ENCODE data around the gene AGTPBP1. TPM values are rescaled to one million over a fixed set of nuclear protein-coding genes. Genes with fewer than 3 reads are reported as not detected.
"Not testable (repeated sequence)": the region's sequence is repeated elsewhere in the genome, so short reads cannot be mapped to it uniquely, and the experiment has no call there.

Gene AGTPBP1, protein sequence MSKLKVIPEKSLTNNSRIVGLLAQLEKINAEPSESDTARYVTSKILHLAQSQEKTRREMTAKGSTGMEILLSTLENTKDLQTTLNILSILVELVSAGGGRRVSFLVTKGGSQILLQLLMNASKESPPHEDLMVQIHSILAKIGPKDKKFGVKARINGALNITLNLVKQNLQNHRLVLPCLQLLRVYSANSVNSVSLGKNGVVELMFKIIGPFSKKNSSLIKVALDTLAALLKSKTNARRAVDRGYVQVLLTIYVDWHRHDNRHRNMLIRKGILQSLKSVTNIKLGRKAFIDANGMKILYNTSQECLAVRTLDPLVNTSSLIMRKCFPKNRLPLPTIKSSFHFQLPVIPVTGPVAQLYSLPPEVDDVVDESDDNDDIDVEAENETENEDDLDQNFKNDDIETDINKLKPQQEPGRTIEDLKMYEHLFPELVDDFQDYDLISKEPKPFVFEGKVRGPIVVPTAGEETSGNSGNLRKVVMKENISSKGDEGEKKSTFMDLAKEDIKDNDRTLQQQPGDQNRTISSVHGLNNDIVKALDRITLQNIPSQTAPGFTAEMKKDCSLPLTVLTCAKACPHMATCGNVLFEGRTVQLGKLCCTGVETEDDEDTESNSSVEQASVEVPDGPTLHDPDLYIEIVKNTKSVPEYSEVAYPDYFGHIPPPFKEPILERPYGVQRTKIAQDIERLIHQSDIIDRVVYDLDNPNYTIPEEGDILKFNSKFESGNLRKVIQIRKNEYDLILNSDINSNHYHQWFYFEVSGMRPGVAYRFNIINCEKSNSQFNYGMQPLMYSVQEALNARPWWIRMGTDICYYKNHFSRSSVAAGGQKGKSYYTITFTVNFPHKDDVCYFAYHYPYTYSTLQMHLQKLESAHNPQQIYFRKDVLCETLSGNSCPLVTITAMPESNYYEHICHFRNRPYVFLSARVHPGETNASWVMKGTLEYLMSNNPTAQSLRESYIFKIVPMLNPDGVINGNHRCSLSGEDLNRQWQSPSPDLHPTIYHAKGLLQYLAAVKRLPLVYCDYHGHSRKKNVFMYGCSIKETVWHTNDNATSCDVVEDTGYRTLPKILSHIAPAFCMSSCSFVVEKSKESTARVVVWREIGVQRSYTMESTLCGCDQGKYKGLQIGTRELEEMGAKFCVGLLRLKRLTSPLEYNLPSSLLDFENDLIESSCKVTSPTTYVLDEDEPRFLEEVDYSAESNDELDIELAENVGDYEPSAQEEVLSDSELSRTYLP
- total RNA-seq (2012; rRNA removed) = 17.5 and 19.5 TPM in 2 replicates

DNA sequence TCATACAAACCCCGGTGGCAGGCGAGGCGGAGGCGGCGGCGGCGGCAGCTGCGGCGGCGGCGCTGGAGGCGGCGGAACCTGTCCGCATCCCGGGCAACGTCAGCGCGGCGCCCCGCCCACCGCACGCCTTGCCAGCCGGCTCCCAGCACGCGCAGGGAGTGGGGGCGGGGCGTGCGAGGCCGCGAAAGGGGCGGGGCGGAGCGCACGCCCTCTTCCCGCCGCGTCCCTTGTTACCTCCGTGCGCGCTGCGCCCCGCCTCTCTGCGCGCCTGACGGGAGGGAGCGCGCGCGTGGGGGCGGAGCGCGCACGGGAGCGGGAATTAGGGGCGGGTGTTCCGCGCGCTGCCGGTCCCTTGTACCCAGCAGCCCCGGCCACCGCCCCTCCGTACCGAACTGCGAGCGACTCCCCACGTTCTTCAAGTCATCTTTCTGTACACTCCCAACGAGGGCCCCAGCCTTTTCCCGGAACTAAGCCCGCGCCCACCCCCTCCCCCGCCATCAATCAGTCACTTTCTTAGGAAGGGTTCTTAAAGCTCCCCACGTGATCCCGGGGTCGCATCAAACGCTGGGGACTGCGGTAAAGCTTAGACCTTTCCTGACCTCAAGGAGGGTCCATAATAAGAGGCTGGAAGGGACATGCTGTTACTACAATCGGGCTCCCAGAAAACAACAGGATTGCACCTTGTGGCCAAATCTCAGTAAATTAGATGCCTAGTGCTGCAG lies at the start of gene AGTPBP1:
Gene AGTPBP1, minus strand, starts transcription at position 80 of the 722 bp plus-strand sequence. CDS start 29,421 bp downstream, outside the sequence.
- Histone ChIP-seq H3K27me3 (ENCODE audit: control insufficient read depth, insufficient read depth, low read length) (peaks cover 16% of the 10 kb centered on the region), H3K9me3 (replicated peaks; ENCODE audit: low read length) (no peaks in the 10 kb centered on the region), H3K36me3 (ENCODE audit: insufficient read depth, low read length) (no peaks in the 10 kb centered on the region), H3K4me3 (ENCODE audit: low read length) (peak within 1 kb of the TSS; percentile 99), H3K4me2 (ENCODE audit: low read length) (peak within 1 kb of the TSS; percentile 91), H3K9ac (ENCODE audit: low read depth, low read length) (peak within 1 kb of the TSS; percentile 90), H3K4me1 (ENCODE audit: control insufficient read depth, insufficient read depth, low read length) (peaks cover 16% of the 10 kb centered on the region)

DNA sequence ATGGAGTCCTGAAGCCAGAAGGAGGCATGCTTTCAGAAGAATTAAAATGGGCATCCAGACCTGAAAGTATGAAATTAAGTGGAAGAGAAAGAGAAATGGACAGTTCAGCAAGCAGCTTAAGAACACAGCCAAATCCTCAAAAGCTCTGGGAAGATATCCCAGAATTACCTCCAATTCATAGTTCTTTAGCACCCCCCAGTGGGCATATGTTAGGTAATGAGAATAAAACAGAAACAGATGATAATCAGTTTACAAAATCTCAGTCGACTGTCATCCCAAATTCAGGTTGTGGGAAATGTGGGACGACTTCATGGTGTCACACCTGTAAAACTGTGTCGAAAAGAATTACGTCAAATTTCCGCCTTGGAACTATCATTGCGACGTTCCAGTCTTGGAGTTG lies 44.4 kb upstream of the AGTPBP1 start:
- H3K9ac ChIP-seq (ENCODE audit: low read depth, low read length) = not testable (repeated sequence)

DNA sequence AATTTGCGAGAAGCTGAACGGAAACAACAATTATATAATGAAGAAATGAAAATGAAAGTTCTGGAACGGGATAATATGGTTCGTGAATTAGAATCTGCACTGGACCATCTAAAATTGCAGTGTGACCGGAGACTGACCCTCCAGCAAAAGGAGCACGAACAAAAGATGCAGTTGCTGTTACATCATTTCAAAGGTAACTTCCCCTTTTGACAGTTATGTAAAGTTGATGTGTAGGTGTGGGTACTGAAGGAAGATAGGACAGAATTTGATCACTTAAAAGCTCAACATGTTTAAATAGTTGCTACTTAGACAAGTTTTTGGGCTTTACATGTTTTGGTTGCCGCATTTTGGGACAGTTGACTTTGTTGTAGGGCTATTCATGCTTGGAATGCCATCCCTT lies 32.1 kb upstream of the AGTPBP1 start:
- not testable (repeated sequence) for H3K9me3 ChIP-seq (replicated peaks; ENCODE audit: low read length); H3K4me1 ChIP-seq (ENCODE audit: control insufficient read depth, insufficient read depth, low read length); H3K4me2 ChIP-seq (ENCODE audit: low read length); H3K9ac ChIP-seq (ENCODE audit: low read depth, low read length); H3K27me3 ChIP-seq (ENCODE audit: control insufficient read depth, insufficient read depth, low read length); H3K36me3 ChIP-seq (ENCODE audit: insufficient read depth, low read length); H3K4me3 ChIP-seq (ENCODE audit: low read length)

More for the DNA sequence above, 44.4 kb upstream of the AGTPBP1 start:
- H3K4me2 ChIP-seq (ENCODE audit: low read length); H3K9me3 ChIP-seq (replicated peaks; ENCODE audit: low read length); H3K4me3 ChIP-seq (ENCODE audit: low read length); H3K36me3 ChIP-seq (ENCODE audit: insufficient read depth, low read length); H3K4me1 ChIP-seq (ENCODE audit: control insufficient read depth, insufficient read depth, low read length); H3K27me3 ChIP-seq (ENCODE audit: control insufficient read depth, insufficient read depth, low read length): not testable (repeated sequence)

DNA sequence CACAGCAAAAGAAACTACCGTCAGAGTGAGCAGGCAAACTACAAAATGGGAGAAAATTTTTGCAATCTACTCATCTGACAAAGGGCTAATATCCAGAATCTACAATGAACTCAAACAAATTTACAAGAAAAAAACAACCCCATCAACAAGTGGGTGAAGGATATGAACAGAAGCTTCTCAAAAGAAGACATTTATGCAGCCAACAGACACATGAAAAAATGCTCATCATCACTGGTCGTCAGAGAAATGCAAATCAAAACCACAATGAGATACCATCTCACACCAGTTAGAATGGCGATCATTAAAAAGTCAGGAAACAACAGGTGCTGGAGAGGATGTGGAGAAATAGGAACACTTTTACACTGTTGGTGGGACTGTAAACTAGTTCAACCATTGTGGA lies 20.0 kb upstream of the AGTPBP1 start:
- H3K9me3 ChIP-seq (replicated peaks; ENCODE audit: low read length); H3K4me3 ChIP-seq (ENCODE audit: low read length); H3K4me1 ChIP-seq (ENCODE audit: control insufficient read depth, insufficient read depth, low read length); H3K27me3 ChIP-seq (ENCODE audit: control insufficient read depth, insufficient read depth, low read length); H3K4me2 ChIP-seq (ENCODE audit: low read length); H3K9ac ChIP-seq (ENCODE audit: low read depth, low read length); H3K36me3 ChIP-seq (ENCODE audit: insufficient read depth, low read length): not testable (repeated sequence)

DNA sequence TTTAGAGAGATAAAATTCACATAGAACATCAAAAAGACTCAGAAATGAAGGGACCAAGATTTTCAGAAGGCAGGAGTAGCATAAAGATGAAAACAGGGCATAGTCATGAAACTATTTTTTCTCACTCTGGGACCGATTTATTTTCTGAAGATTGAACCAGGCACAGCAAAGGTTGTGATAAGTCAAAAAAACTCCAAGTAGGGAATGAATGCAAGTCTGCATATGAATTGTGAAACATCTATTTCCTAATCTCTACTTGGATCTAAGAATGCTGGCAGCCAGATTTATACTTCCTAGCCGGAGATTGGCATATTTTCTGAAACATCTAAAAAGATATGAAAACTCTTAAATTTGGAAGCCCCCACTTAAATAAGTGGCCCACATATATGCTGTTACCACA lies 16.0 kb upstream of the AGTPBP1 start:
- not testable (repeated sequence) for H3K4me2 ChIP-seq (ENCODE audit: low read length); H3K4me1 ChIP-seq (ENCODE audit: control insufficient read depth, insufficient read depth, low read length); H3K4me3 ChIP-seq (ENCODE audit: low read length); H3K36me3 ChIP-seq (ENCODE audit: insufficient read depth, low read length); H3K9ac ChIP-seq (ENCODE audit: low read depth, low read length); H3K9me3 ChIP-seq (replicated peaks; ENCODE audit: low read length); H3K27me3 ChIP-seq (ENCODE audit: control insufficient read depth, insufficient read depth, low read length)

DNA sequence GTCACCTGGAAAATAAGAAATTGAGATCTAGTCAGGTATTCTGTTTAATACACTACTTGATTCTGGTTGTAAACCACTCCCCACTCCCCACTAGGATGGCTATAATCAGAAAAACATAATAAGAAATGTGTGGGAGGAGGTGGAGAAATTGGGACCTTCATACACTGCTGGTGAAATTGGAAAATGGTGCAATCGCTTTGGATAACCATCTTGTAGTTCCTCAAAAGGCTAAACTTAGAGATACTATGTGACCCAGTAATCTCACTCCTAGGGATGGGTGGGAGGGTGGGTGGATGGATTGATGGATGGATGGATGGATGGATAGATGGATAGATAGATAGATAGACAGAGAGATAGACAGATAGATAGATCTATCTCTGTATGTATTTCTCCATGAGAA lies 14.5 kb upstream of the AGTPBP1 start:
- H3K27me3 ChIP-seq (ENCODE audit: control insufficient read depth, insufficient read depth, low read length); H3K9me3 ChIP-seq (replicated peaks; ENCODE audit: low read length); H3K4me1 ChIP-seq (ENCODE audit: control insufficient read depth, insufficient read depth, low read length); H3K9ac ChIP-seq (ENCODE audit: low read depth, low read length); H3K4me2 ChIP-seq (ENCODE audit: low read length); H3K4me3 ChIP-seq (ENCODE audit: low read length); H3K36me3 ChIP-seq (ENCODE audit: insufficient read depth, low read length): not testable (repeated sequence)

DNA sequence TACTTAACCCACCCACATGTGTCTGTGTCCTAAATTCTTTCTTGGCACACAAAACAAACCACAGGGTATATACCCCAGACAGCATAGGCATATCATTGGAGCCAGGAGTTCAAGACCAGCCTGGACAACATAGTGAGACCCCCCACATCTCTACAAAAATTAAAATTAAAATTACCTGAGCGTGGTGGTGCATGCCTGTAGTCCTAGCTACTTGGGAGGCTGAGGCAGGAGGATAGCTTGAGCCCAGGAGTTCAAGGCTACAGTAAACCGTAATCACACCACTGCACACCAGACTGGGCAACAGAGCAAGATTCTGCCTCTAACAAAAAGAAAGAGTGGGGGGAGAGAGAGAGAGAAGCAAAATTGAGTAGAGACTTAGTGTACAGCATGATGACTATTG lies 4.6 kb upstream of the AGTPBP1 start:
- H3K4me2 ChIP-seq (ENCODE audit: low read length) = no peak overlapping the region
- no peak overlapping the region for H3K9ac ChIP-seq (ENCODE audit: low read depth, low read length)
- H3K4me3 ChIP-seq (ENCODE audit: low read length) = no peak overlapping the region
- H3K4me1 ChIP-seq (ENCODE audit: control insufficient read depth, insufficient read depth, low read length) = peaks cover 12% of the 10 kb centered on the region
- peaks cover 26% of the 10 kb centered on the region for H3K27me3 ChIP-seq (ENCODE audit: control insufficient read depth, insufficient read depth, low read length)
- no peaks in the 10 kb centered on the region for H3K9me3 ChIP-seq (replicated peaks; ENCODE audit: low read length)
- no peaks in the 10 kb centered on the region for H3K36me3 ChIP-seq (ENCODE audit: insufficient read depth, low read length)

DNA sequence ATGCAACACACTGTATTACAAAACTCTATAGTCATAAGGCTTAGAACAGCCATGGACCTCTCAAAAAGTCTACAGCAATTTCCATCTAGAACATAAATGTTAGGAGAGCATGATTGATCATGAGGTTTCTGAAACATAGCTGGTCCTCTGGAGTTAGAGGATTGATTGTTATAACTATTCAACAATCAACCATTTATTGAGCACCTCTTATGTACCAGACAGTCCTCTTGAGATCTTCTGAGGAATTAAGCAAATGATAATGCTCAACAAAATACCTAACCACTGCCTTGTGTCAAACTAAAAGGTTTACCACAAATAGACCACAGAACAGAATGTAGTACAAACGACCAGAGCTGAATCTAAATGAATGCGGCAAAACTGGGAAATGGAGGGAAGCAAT lies 3.4 kb upstream of the AGTPBP1 start:
- Histone ChIP-seq H3K4me3 (ENCODE audit: low read length) (no peak overlapping the region), H3K36me3 (ENCODE audit: insufficient read depth, low read length) (no peaks in the 10 kb centered on the region), H3K9ac (ENCODE audit: low read depth, low read length) (no peak overlapping the region), H3K4me1 (ENCODE audit: control insufficient read depth, insufficient read depth, low read length) (peaks cover 16% of the 10 kb centered on the region), H3K4me2 (ENCODE audit: low read length) (no peak overlapping the region), H3K9me3 (replicated peaks; ENCODE audit: low read length) (no peaks in the 10 kb centered on the region), H3K27me3 (ENCODE audit: control insufficient read depth, insufficient read depth, low read length) (peaks cover 26% of the 10 kb centered on the region)

DNA sequence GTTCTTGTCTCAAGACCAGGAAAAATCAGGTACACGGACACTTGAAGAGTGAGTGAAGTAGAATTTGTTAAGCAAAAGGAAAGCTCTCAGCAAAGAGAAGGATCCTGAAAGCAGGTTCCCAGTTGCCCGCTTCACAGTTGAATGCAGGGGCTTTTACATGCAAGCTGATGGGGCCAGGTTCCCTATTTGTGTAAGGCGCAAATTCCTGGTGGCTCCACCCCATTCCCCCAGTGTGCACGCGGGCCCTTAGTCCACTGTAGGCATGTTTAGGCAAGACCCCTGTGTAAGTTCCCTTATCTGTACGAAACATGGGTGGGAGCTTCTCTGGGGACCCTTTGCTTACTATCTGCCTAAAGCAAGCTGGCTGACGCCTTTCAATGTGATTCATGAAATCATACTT lies 2.7 kb upstream of the AGTPBP1 start:
- Histone ChIP-seq H3K4me2 (ENCODE audit: low read length) (no peak overlapping the region), H3K27me3 (ENCODE audit: control insufficient read depth, insufficient read depth, low read length) (peaks cover 26% of the 10 kb centered on the region), H3K9ac (ENCODE audit: low read depth, low read length) (no peak overlapping the region), H3K4me1 (ENCODE audit: control insufficient read depth, insufficient read depth, low read length) (peaks cover 16% of the 10 kb centered on the region), H3K4me3 (ENCODE audit: low read length) (no peak overlapping the region), H3K9me3 (replicated peaks; ENCODE audit: low read length) (no peaks in the 10 kb centered on the region), H3K36me3 (ENCODE audit: insufficient read depth, low read length) (no peaks in the 10 kb centered on the region)

DNA sequence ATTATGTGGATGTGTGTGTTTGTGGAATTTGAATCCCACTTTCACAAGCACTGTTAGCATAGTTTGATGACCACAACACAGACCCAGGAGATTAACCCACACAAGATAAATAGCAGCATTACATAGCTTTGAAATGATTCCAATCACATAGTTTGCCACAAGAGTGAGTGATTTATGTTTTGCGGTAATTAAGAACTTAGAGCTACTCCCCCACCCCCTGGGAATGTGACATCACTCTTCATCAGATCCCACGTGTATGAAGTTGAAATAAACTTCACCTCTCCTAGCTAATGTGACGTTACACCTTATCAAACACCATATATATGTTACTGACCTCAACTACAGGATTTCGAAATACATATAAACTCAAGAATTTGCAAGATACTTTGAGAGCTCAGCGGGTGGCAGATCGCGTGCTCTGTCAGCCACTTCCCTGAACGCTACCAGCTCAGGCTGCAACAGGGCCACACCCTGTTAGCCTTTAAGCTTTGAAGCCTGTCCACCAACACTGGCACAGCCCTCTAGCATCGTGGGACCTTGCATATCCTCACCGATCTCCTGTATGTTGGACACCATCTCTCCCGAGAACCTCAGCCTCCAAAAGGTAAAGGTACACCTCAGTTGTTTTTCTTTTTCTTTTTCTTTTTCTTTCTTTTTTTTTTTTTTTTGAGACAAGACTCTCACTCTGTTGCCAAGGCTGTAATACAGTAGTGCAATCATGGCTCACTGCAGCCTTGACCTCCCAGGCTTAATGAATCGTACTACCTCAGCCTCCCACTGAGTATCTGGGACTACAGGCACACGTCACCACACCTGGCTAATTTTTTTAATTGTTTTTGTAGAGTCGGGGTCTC lies 1.7 kb upstream of the AGTPBP1 start:
- H3K4me2 ChIP-seq (ENCODE audit: low read length) = peak overlapping the region; percentile 91
- H3K36me3 ChIP-seq (ENCODE audit: insufficient read depth, low read length) = no peaks in the 10 kb centered on the region
- no peak overlapping the region for H3K9ac ChIP-seq (ENCODE audit: low read depth, low read length)
- peaks cover 24% of the 10 kb centered on the region for H3K27me3 ChIP-seq (ENCODE audit: control insufficient read depth, insufficient read depth, low read length)
- H3K4me1 ChIP-seq (ENCODE audit: control insufficient read depth, insufficient read depth, low read length) = peaks cover 16% of the 10 kb centered on the region
- no peak overlapping the region for H3K4me3 ChIP-seq (ENCODE audit: low read length)
- H3K9me3 ChIP-seq (replicated peaks; ENCODE audit: low read length) = no peaks in the 10 kb centered on the region

Measured in skeletal muscle satellite cell (primary cell).